SH-SY5Y (cell line): ENCODE measurements around the gene EMP1.

Source experiments
- GATA2 ChIP-seq: IDR thresholded peaks from 2 replicates; pipeline ENCODE4 v1.6.1; 2011; ENCODE audit warnings: mild to moderate bottlenecking, low read depth, low read length
- GATA3 ChIP-seq: IDR thresholded peaks from 2 replicates; pipeline ENCODE4 v1.6.1; 2011; ENCODE audit warnings: low read depth, mild to moderate bottlenecking, low read length, moderate library complexity

- TF ChIP-seq GATA2: no peak
- no peak for TF ChIP-seq GATA3
These were observed 30.9 kb upstream of the EMP1 start for GRCh38 chr12:13165617-13166041.
